ENCODE results near the gene KLC1.

Gene KLC1

GRCh38 chr14:103628684-103629502 lies at the start of gene KLC1:
TSS of gene KLC1 (plus strand) at chr14:103629211. CDS start at chr14:103654565, 25,354 bp downstream.
- peaks cover 72% of the 10 kb centered on the region for H3K4me1 ChIP-seq
- H3K9ac ChIP-seq = peak within 1 kb of the TSS; percentile 95
- H3K9me3 ChIP-seq = no peaks in the 10 kb centered on the region
- H4K20me1 ChIP-seq = peaks cover 59% of the 10 kb centered on the region
- peak within 1 kb of the TSS; percentile 97 for H3K4me2 ChIP-seq
- H3K27me3 ChIP-seq = no peaks in the 10 kb centered on the region
- H3K4me3 ChIP-seq = peak within 1 kb of the TSS; percentile 99
- peak within 1 kb of the TSS; percentile 91 for H3K27ac ChIP-seq
- peaks cover 25% of the 10 kb centered on the region for H3K36me3 ChIP-seq
- TF ChIP-seq Cebpa-rat (IDR thresholded peaks at IDR 0.05) = no peak

GRCh38 chr14:103581206-103581605 lies 47.8 kb upstream of the KLC1 start:
- H3K4me3 ChIP-seq = no peak overlapping the region
- no peak overlapping the region for H3K4me2 ChIP-seq
- H3K9me3 ChIP-seq = no peaks in the 10 kb centered on the region
- peaks cover 71% of the 10 kb centered on the region for H3K36me3 ChIP-seq
- peaks cover 6% of the 10 kb centered on the region; the same call in 1 of the 2 replicates for H3K4me1 ChIP-seq
- no peak overlapping the region for H3K9ac ChIP-seq
- peaks cover 35% of the 10 kb centered on the region for H4K20me1 ChIP-seq
- TF ChIP-seq Cebpa-rat (IDR thresholded peaks at IDR 0.05) = no peak
- H3K27me3 ChIP-seq = no peaks in the 10 kb centered on the region
- H3K27ac ChIP-seq = no peak overlapping the region

- Histone ChIP-seq H3K27me3 (no peaks in the 10 kb centered on the region), H4K20me1 (peaks cover 26% of the 10 kb centered on the region), H3K27ac (no peak overlapping the region), H3K4me1 (no peaks in the 10 kb centered on the region), H3K9ac (no peak overlapping the region), H3K9me3 (no peaks in the 10 kb centered on the region), H3K4me3 (no peak overlapping the region), H3K4me2 (no peak overlapping the region), H3K36me3 (peaks cover 62% of the 10 kb centered on the region)
- no peak for TF ChIP-seq Cebpa-rat (IDR thresholded peaks at IDR 0.05)
These were observed 46.9 kb upstream of the KLC1 start for GRCh38 chr14:103581954-103582703.

- no peak for TF ChIP-seq Cebpa-rat (IDR thresholded peaks at IDR 0.05)
These were observed 44.6 kb upstream of the KLC1 start for GRCh38 chr14:103584326-103584915.

GRCh38 chr14:103593577-103593976 lies 35.4 kb upstream of the KLC1 start:
- Histone ChIP-seq H3K4me3 (no peak overlapping the region), H3K27ac (no peak overlapping the region), H3K4me2 (no peak overlapping the region), H4K20me1 (peaks cover 7% of the 10 kb centered on the region), H3K9ac (no peak overlapping the region), H3K27me3 (no peaks in the 10 kb centered on the region), H3K4me1 (peaks cover 29% of the 10 kb centered on the region), H3K36me3 (peaks cover 37% of the 10 kb centered on the region), H3K9me3 (no peaks in the 10 kb centered on the region)
- no peak for TF ChIP-seq Cebpa-rat (IDR thresholded peaks at IDR 0.05)

More at GRCh38 chr14:103584326-103584915, 44.6 kb upstream of the KLC1 start:
- Histone ChIP-seq H3K4me2 (no peak overlapping the region), H3K27me3 (no peaks in the 10 kb centered on the region), H3K4me1 (no peaks in the 10 kb centered on the region), H3K9me3 (no peaks in the 10 kb centered on the region), H3K4me3 (no peak overlapping the region), H4K20me1 (0 out of 2 replicates have a peak, but pooled peaks cover 12% of the 10 kb centered on the region), H3K9ac (no peak overlapping the region), H3K27ac (no peak overlapping the region), H3K36me3 (peaks cover 55% of the 10 kb centered on the region)

GRCh38 chr14:103594265-103594664 lies 34.7 kb upstream of the KLC1 start:
- TF ChIP-seq Cebpa-rat (IDR thresholded peaks at IDR 0.05) = no peak
- Histone ChIP-seq H3K4me2 (no peak overlapping the region; the same call in 1 of the 2 replicates), H3K9ac (no peak overlapping the region), H3K4me3 (no peak overlapping the region), H3K27me3 (no peaks in the 10 kb centered on the region), H4K20me1 (peaks cover 7% of the 10 kb centered on the region), H3K36me3 (peaks cover 30% of the 10 kb centered on the region), H3K4me1 (peaks cover 29% of the 10 kb centered on the region), H3K9me3 (no peaks in the 10 kb centered on the region), H3K27ac (no peak overlapping the region)

GRCh38 chr14:103597623-103598377 lies 31.2 kb upstream of the KLC1 start:
- Histone ChIP-seq H3K27ac (no peak overlapping the region), H3K27me3 (no peaks in the 10 kb centered on the region), H3K4me2 (no peak overlapping the region), H4K20me1 (peaks cover 7% of the 10 kb centered on the region), H3K9me3 (no peaks in the 10 kb centered on the region), H3K9ac (no peak overlapping the region), H3K4me1 (peaks cover 29% of the 10 kb centered on the region), H3K4me3 (no peak overlapping the region), H3K36me3 (peaks cover 9% of the 10 kb centered on the region; the same call in 1 of the 2 replicates)
- no peak for TF ChIP-seq Cebpa-rat (IDR thresholded peaks at IDR 0.05)

GRCh38 chr14:103600503-103600902 lies 28.5 kb upstream of the KLC1 start:
- H3K36me3 ChIP-seq = peaks cover 9% of the 10 kb centered on the region; the same call in 1 of the 2 replicates
- no peak for TF ChIP-seq Cebpa-rat (IDR thresholded peaks at IDR 0.05)

DNA sequence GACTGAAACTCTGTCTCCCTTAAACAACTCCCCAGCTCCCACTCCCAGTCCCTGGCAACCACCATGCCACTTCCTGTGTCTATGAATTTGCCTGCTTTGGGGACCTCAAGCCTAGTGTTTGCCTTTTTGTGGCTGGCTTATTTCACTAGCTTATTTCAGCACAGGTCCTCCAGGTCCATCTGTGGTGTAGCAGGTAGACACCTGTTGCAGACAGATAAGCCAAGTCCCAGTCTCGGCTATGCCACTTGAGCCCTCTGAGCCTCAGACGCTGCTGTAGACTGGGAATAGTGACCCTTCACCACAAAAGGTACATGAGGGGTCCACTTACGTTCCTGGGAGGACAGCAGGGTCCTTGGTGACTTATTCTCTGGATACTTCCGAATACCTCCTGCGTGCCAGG lies 24.4 kb upstream of the KLC1 start:
- no peaks in the 10 kb centered on the region for H3K27me3 ChIP-seq
- H4K20me1 ChIP-seq = peaks cover 19% of the 10 kb centered on the region
- no peaks in the 10 kb centered on the region for H3K9me3 ChIP-seq
- H3K36me3 ChIP-seq = no peaks in the 10 kb centered on the region
- peaks cover 32% of the 10 kb centered on the region for H3K4me1 ChIP-seq
- no peak overlapping the region for H3K9ac ChIP-seq
- H3K4me2 ChIP-seq = no peak overlapping the region
- H3K4me3 ChIP-seq = no peak overlapping the region
- H3K27ac ChIP-seq = no peak overlapping the region
- no peak for TF ChIP-seq Cebpa-rat (IDR thresholded peaks at IDR 0.05)

More at GRCh38 chr14:103600503-103600902, 28.5 kb upstream of the KLC1 start:
- Histone ChIP-seq H3K4me3 (no peak overlapping the region), H3K4me1 (peaks cover 10% of the 10 kb centered on the region), H4K20me1 (peaks cover under 1% of the 10 kb centered on the region; the same call in 1 of the 2 replicates), H3K27ac (no peak overlapping the region), H3K27me3 (no peaks in the 10 kb centered on the region), H3K9me3 (no peaks in the 10 kb centered on the region), H3K9ac (no peak overlapping the region), H3K4me2 (no peak overlapping the region)

All from BLaER1 (cell line).